Measurements from ENCODE around the gene FOXI1.

- no peak for TF ChIP-seq EP300 (IDR thresholded peaks at IDR 0.05)
- TF ChIP-seq CTCF (IDR thresholded peaks at IDR 0.05) = no peak
- TF ChIP-seq POLR2A (IDR thresholded peaks at IDR 0.05) = no peak
Measured at GRCh38 chr5:170145462-170145861, 39.8 kb downstream of the FOXI1 start.

All from gastroesophageal sphincter (tissue), 3 donors.